Stimulated activated CD4-positive, alpha-beta T cell treated with anti-CD3 and anti-CD28 coated beads, TNF-alpha, amount 100 ng/mL, for 24 hours (primary cell): ENCODE measurements around the gene PHOX2B.
"Not testable (repeated sequence)": the region's sequence is repeated elsewhere in the genome, so short reads cannot be mapped to it uniquely, and the experiment has no call there.

Source experiments
- DNase-seq, 3 experiments: peaks; one replicate each; pipeline ENCODE4 v3.0.0-alpha.2; 2020; ENCODE audit warnings: low read depth in 3 of 3

Gene PHOX2B

DNA sequence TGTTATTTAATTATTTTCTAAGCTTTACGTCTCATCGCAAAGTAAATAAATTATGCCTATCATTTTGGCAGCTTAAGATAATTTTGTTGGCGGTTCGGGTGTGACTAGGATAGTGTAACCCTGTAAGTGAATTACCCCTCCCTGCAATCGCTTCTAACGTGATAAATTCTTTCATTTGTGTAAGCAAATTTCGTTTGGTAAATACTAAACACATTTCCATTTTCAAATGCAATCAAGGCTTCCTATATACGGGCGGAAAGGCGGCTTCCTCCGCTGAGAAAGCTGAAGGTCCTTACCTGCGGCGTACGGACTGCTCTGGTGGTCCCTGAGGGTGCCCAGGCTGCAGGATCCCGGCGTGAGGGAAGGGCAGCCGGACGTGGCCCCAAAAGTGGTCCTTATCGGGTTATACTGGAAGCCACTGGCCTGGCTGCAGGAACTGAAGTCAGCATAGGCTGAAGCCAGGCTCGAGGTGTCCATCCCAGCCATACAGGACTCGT lies 403 bp downstream of the PHOX2B start:
- DNase-seq, result no peak

- no peak for DNase-seq
These were observed 1.1 kb downstream of the PHOX2B start for GRCh38 chr4:41747230-41748055.

DNA sequence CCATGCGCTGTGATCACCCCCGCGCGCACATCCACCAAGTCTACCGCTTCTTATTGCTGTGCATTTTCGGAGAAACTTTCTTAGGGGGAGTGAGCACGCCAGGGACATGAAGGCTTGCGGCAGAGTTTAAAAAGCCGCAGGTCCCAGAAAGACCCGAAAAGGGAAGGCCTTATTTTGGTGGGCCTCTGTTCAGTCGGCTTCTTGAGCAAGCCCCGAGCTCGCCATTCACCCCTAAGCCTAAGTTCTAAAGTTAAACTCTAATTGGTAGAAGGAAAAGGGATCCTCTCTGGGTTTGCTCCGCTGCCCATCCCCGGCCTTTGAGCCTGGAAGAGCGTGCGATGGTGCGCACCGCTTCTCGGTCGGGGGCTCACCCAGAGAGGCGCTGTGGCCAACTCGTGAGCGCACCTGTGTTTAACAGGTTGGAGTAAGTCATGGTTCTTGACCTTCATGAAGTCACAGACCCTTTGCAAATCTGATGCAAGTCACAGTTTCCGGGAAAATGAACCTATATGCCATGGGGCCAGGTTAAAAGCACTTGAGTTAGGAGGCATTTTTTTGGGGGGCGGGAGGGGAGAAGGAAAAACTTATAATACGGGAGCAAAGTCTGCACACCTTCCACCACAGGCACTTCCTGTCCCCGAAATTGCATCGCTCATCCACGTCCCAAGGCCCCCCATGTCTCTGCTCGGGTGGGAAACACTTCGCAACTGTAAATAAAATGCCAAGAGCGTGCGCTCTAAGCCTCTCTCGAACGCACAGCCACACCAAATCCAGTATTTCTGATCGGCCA lies 1.9 kb downstream of the PHOX2B start:
- DNase-seq, result no peak

GRCh38 chr4:41746025-41746439 lies 2.5 kb downstream of the PHOX2B start:
- DNase-seq, result no peak

GRCh38 chr4:41745292-41746024 lies 3.1 kb downstream of the PHOX2B start:
- no peak for DNase-seq

DNA sequence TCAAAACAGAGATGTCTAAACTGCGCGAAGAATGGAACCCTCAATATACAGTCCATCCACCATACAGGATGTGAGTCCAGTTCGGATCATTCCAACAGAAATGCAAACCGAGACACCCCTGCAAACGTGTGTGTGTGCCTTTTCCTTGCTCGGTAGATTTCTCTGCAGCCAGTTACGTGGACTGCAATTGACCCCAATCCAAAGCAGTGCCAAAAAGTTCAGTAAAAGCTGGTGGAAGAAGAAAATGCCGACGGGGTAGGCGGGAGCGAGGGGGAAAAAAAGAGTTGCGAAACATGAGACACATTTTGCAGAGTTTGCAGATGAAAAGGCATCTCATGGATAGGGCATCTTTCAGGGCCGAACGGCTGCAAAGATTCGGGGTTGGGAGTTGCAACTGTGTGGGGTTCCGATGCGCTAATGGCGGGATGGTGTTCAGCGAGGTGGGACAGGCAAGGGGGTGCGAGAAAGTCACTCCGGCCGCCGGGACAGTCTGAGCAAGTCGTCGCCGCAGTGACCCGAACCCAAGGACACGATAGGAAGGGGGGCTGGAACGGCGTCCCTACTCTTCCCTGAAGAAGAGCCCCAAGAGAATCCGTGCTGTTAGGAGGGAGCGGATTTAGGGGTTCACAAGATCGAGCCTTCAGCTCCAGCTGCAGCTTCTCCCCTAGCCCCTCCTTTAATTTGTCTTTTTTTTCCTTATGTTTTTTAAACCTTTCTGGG lies 3.8 kb downstream of the PHOX2B start:
- no peak for DNase-seq

DNA sequence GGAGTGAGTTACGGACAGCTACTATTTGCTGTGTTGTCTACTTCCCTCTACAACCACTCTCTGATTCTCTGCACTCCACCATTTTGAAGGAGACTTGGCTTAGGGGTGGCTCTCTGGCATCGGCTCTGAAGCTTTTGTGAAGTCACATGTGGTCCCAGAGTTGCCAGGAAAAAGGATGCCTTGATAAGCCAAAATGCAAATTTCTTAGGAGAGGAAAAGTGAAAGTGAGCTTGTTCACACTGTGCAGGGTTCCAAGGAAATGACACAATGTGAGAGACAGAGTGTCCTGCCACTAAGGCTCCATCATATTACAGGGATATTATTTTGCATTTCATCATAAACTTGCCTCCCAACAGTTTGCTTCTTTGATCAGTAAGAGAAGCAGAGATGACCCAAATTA lies 7.2 kb downstream of the PHOX2B start:
- no peak for DNase-seq

DNA sequence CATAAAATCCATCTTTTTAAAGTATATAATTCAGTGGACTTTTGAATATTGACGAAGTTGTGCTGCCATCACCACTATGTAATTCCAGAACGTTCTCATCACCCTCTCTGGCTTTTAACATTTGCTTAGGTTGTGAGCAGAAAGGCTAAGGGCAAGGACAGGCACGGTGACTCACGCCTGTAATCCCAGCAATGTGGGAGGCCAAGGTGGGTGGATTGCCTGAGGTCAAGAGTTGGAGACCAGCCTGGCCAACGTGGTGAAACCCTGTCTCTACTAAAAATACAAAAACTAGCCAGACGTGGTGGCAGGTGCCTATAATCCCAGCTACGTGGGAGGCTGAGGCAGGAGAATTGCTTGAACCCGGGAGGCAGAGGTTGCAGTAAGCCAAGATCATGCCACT lies 11.0 kb downstream of the PHOX2B start:
- DNase-seq, result not testable (repeated sequence)

DNA sequence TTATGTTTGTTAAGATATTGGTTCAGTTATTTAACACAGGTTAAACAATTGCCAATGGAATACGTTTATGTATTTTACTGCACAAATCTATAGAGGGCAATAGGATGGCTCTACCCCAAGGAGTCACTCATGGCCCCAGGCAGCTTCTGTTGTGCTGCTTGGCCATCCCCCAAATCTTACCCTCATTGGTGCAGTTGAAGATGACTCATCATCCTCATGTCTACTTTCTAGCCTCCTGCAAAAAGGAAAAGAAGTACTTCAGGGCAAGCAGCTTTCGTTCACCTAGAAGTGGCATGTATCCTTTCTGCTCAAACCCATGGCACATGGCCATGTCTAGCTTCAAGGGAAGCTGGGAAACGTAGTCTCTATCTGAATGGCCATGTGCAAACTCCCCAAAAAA lies 14.2 kb downstream of the PHOX2B start:
- DNase-seq, result no peak

DNA sequence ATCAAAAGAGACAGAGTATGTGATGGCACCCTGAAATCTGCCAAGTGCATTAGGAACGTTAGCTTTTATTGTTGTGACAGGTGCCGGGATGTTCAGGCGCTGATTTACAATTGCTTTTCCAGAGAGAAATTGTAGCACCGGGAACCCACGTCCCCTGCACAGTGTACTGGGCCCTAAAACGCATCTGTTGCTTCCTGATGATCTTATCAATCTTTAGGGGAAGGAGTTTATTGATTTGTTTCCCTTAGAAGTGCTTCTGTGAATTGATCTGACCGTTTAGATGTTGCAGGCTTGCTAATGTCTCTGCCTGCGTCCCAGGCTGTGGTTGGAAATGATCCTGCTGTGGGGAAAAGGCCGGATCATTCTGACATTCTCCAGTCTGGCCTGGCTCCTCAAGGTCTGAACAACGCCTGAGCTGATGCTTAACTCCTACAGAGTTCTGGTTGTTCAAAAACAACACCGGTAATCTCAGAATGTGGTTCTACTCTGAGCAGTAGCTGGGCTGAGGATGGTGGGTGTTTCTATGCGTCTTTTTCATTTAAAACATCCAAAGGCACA lies 16.9 kb downstream of the PHOX2B start:
- DNase-seq, result no peak

- no peak for DNase-seq
These were observed 20.0 kb downstream of the PHOX2B start for GRCh38 chr4:41728573-41728913.

DNA sequence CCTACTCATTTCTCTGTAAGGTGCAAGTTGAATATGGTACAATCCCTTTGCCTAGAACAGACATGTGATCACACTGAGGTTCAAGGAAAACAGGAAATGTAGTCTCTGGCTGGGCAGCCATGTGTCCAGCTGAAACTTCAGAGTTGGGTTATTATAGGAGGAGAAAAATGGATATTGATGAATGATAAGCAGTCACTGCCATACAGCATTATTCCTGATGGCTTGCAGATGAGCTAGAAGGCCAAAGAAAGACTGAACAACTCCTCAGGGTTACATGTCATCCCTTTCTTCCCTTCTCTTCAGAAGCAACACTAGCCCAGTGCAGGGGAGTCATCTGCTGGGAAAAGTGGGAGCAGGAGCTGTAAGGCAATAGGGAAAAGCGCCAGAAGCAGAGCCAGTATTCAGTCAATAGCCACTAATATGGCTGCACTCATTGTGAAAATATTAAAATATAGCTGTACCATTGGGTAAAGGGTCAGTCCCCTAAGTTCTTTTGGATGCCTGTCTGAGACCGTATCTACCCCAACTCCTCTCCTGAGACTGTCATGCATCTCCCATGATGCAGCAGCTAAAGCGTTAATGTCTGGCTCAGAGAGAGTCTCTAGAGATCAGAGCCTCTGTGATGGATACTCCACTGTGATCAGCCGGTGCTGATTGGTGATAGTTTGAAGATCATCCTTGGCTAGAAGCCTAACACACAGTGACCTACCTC lies 20.5 kb downstream of the PHOX2B start:
- DNase-seq, result no peak

DNA sequence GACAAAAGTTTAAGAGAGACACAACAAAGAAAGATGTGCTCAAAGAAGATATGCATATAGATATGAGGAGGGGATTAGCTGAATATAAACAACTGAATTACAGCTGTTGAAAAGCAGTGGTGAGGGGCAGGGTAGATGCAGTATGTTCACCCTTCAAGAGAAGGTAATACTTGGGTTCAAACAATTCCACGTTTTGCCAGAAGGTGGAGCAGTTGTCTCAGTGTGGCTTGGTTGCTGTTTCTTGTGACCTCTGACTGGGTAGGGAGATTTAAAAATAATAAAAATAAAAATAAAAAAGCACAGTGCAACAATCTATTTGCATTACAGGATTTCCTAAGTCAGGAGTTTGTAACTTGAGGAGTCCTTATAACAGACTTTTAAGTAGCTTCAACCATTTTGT lies 23.3 kb downstream of the PHOX2B start:
- DNase-seq, result no peak

DNA sequence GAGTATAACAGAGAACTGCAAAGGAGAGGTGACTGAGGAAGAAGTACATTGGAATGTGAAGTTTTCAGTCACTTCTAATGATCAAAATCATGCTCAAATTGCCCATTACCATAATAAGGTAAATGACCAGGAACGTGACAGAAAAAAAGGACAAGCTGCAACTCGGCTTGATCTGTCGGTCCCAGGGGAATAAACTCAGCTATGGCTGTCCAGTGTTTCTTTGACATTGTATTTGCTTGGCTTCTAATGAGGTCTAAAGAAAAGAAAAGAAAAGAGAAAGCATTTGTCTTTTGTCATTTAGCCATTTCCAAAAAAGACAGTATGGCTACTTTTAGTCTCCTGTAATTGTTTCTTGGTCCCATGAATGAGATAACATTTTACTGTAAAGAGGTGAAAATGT lies 25.2 kb downstream of the PHOX2B start:
- DNase-seq, result no peak

DNA sequence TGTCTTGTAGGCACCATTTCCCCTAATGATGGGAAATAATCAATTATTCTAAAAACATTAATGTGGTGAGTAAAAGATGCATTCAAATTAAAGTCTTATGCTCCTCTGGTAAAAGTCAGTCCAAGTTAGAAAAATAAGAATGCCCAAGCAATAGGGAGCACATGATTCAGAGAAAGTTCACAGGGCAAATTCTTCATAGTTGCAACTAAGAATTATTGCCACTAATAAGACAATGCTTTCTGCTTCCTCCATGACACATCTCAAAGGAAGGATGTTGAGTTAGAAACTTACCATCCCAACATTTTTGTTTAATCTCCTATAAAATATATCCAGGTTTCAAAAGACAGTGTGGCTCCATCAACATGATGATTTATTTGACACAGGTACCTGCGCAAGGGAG lies 26.3 kb downstream of the PHOX2B start:
- no peak for DNase-seq

DNA sequence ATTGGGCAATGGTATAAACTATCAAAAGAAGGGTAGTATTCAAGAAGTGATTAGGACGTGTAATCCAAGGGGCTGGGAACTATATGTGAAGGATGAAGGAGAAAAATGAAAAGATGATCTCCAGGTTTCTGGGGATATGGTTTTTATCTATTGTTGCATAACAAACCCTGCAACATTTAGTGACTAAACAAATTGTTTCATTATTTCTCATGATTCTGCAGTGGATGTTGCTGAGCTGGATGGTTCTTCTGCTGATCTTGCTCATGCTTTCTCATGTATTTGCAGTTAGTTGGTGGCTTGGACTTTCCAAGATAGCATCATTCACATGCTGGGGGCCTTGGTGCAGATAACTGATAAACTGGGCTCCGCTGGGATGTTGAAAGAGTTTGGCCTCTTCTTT lies 29.1 kb downstream of the PHOX2B start:
- DNase-seq, result no peak

- no peak for DNase-seq
These were observed 29.6 kb downstream of the PHOX2B start for GRCh38 chr4:41718907-41719306.

DNA sequence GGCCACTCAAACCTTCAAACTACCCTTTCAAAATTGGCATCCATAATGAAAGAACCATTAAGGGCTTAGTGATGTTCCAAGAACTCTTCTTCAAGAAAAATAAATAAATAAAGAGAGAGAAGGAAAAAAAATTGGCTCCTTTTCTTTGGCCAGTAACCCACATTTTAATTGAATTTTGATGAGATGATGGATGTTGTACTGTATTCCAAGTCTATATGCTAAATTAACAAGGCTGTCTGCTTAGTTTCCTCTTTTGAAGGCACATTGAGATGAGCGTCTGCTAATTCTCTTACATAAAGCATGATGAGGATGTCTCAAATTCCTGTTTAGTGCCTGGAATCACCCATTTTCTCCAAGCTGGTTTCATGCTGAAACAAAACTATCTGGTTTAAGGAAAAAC lies 33.4 kb downstream of the PHOX2B start:
- DNase-seq, result no peak

DNA sequence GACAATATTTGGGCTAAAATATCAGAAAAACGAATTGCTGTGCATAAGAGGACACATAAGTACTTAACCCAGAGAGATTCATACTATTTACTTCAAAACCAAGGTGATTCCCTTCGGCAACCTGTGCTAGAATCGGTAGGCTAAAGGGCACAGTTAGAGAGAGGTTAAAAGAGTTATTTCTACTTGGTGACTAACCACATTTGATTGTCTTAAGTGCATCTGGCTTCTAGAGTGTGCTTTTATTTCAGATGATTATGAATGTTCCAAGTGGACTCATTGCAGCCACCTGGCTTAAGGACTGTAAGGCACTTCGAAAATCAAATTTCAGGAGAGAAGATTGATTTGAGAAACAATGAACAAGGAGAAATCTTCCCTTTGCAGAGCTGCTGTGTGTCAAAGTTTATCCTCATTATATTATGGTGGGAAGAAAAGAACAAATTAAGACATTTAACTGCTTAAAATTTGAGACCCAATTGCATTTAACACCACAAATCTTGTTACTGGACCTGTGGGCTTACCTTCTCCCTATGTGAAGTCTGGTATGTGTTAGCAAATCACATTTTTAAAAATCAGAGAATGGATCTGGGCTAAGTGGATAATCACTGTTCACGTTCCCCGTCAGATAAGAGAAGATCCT lies 34.0 kb downstream of the PHOX2B start:
- no peak for DNase-seq

- DNase-seq, result no peak
These were observed 34.8 kb downstream of the PHOX2B start for GRCh38 chr4:41713768-41714167.
